ENCODE results near the gene NCAPG2. TPM values are rescaled to one million over a fixed set of nuclear protein-coding genes. Genes with fewer than 3 reads are reported as not detected.

The NCAPG2 gene
- total RNA-seq, 1 experiment from 2014 or later: 99.2 TPM

GRCh38 chr7:158687406-158687805 lies 17.2 kb downstream of the NCAPG2 start (continued):
- TF ChIP-seq ARID4B (CRISPR knock-in tag; IDR thresholded peaks at IDR 0.05; ENCODE audit: borderline replicate concordance): no peak
- no peak for TF ChIP-seq CREB1 (CRISPR knock-in tag; IDR thresholded peaks at IDR 0.05)
- TF ChIP-seq ZMAT4 (CRISPR knock-in tag; IDR thresholded peaks at IDR 0.05): no peak
- no peak for TF ChIP-seq FOXJ3 (CRISPR knock-in tag; IDR thresholded peaks at IDR 0.05; ENCODE audit: borderline replicate concordance)
- TF ChIP-seq NFYB (CRISPR knock-in tag; conservative IDR thresholded peaks at IDR 0.05; ENCODE audit: low read depth): no peak
- TF ChIP-seq ZNF416 (CRISPR knock-in tag; IDR thresholded peaks at IDR 0.05): no peak
- no peak for TF ChIP-seq HMGXB4 (CRISPR knock-in tag; IDR thresholded peaks at IDR 0.05)

- ChIA-PET POLR2A (no interaction called here), CTCF (no interaction called here)
- Mint-ChIP-seq H3K4me3 (no peak overlapping the region), H3K27ac (no peak overlapping the region), H3K9me3 (no peaks in the 10 kb centered on the region), H3K27me3 (ENCODE audit: low read depth) (no peaks in the 10 kb centered on the region), H3K36me3 (peaks cover 61% of the 10 kb centered on the region), H3K4me1 (no peaks in the 10 kb centered on the region)
- ATAC-seq (no peak), DNase-seq (ENCODE audit: low spot score) (no peak)
- no peak for TF ChIP-seq ZNF425 (CRISPR knock-in tag; conservative IDR thresholded peaks at IDR 0.05)
- TF ChIP-seq NR3C1 (CRISPR knock-in tag; conservative IDR thresholded peaks at IDR 0.05; ENCODE audit: low read depth): no peak
- no peak for TF ChIP-seq TCF7 (CRISPR knock-in tag; IDR thresholded peaks at IDR 0.05; ENCODE audit: low read depth)
Measured at GRCh38 chr7:158685693-158686092, 18.9 kb downstream of the NCAPG2 start.

GRCh38 chr7:158684329-158684728 lies 20.3 kb downstream of the NCAPG2 start:
- H3K27me3 Mint-ChIP-seq (ENCODE audit: low read depth): no peaks in the 10 kb centered on the region; the same call in 1 of the 2 replicates
- CTCF ChIA-PET: no interaction called here

GRCh38 chr7:158683541-158683940 lies 21.1 kb downstream of the NCAPG2 start:
- Mint-ChIP-seq H3K4me1 (no peaks in the 10 kb centered on the region), H3K27me3 (ENCODE audit: low read depth) (no peaks in the 10 kb centered on the region; the same call in 1 of the 2 replicates), H3K36me3 (peaks cover 64% of the 10 kb centered on the region), H3K4me3 (no peak overlapping the region), H3K9me3 (no peaks in the 10 kb centered on the region), H3K27ac (no peak overlapping the region; the same call in 1 of the 2 replicates)
- DNase-seq (ENCODE audit: low spot score) (no peak), ATAC-seq (no peak)
- ChIA-PET POLR2A (no interaction called here), CTCF (no interaction called here)
- TF ChIP-seq ZBTB43 (CRISPR knock-in tag; IDR thresholded peaks at IDR 0.05) (no peak), STAT6 (CRISPR knock-in tag; conservative IDR thresholded peaks at IDR 0.05; ENCODE audit: low read depth) (no peak), FOXP1 (CRISPR knock-in tag; IDR thresholded peaks at IDR 0.05; ENCODE audit: borderline replicate concordance) (no peak), FOXK1 (CRISPR knock-in tag; IDR thresholded peaks at IDR 0.05) (no peak), NFATC4 (CRISPR knock-in tag; IDR thresholded peaks at IDR 0.05) (no peak)

More at GRCh38 chr7:158684329-158684728, 20.3 kb downstream of the NCAPG2 start:
- Mint-ChIP-seq H3K4me1 (no peaks in the 10 kb centered on the region), H3K9me3 (no peaks in the 10 kb centered on the region), H3K27ac (no peak overlapping the region), H3K36me3 (peaks cover 64% of the 10 kb centered on the region), H3K4me3 (no peak overlapping the region)
- POLR2A ChIA-PET: no interaction called here
- TF ChIP-seq CBFB (CRISPR knock-in tag; IDR thresholded peaks at IDR 0.05; ENCODE audit: low read depth) (no peak), TEAD1 (CRISPR knock-in tag; IDR thresholded peaks at IDR 0.05) (no peak), KAT7 (CRISPR knock-in tag; IDR thresholded peaks at IDR 0.05; ENCODE audit: borderline replicate concordance) (no peak)
- no peak for ATAC-seq
- DNase-seq (ENCODE audit: low spot score): no peak

Data from WTC11 (cell line).